ENCODE results near the gene IQCK.

The IQCK gene

DNA sequence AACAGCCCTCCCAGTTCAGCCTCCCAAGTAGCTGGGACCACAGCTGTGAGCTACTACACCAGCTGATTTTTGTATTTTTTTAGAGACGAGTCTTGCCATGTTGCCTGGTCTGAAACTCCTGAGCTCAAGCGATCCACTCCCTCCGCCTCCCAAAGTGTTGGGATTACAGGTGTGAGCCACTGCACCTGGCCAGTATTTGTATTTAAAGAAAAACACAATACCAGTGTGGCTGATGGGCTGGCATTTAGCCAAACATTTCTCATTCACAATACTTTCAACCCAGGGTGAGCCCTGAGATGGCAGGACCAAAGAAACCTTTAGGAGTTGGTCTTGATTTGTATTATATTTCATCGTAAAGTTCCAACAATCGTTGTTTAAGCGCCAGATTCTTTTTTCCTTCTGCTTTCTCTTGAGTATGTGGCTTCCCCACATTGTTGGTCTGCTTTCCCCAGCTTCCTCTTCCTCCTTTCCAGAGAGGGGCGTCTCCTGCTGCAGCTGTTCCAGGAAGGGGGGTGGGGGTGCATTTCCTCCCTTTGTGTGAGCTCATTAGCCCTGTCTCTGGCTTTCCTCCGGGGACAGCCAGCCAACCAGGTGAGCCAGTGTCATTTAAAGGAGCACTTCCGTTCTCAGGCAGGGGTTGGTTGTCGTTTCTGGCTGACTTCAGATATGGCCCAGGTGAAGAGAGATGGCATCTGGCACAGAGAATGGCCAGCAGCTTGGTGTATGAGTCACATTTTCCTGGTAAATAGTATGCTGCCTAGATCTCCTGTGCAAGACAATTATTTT, 86.7 kb downstream of the IQCK start:
- DNase-seq (ENCODE audit: low spot score) = peak; percentile 29

DNA sequence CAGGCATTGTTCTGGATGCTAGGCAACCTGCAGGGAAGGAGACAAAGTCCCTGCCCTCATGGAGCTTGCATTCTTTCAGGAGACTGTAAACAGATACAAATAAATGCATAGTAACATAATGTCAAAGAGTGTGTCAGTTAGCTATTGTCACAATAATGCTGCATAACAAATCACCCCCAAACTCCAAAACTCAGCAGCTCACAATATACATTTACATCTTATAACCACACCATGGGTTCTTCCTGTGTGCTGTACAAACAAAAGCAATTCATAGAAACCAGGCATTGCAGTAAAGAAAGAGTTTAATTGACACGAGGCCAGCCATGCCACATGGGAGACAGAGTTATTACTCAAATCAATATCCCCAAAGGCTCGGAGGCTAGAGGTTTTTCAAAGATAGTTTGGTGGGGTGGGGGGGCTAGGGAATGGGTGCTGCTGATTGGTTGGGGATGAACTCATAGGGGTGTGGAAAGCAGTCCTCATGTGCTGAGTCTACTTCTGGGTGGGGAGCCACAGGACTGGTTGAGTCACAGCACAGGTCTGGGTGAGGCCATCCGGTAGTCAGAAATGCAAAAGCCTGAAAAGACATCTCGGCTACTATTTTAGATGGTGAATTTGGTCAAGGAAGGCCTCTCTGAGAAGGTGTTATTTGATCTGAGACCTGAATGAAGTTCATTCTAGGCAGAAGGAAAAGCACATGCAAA, 87.5 kb downstream of the IQCK start:
- no peak for DNase-seq (ENCODE audit: low spot score)

DNA sequence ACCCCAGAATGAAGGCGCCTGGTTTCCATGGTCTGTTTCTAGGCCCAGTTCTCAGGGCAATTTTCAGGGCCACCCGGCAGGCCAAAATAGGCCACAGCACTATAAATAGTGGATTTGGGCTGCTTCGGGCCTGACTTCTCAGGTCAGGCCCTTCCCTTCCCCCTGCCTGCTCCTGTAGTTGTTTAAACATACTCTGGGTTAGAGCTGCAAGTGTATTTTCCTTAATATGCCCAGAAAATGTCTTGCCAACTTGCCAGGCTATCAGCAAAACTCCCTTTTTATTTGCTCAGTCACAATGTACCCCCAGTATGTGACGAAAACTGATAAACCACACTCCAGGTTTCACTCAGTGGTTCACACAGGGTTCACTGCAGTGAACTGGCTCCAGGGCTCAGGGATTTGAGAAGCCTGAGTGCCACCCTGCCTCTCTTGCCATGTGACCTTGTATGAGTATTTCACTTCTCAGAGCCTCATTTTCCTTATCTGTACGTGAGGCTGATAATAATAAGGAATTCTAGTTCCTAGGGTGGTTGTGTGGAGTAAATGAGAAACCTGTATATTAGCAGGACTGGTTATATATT, 90.1 kb downstream of the IQCK start:
- DNase-seq (ENCODE audit: low spot score) = peak; percentile 59

DNA sequence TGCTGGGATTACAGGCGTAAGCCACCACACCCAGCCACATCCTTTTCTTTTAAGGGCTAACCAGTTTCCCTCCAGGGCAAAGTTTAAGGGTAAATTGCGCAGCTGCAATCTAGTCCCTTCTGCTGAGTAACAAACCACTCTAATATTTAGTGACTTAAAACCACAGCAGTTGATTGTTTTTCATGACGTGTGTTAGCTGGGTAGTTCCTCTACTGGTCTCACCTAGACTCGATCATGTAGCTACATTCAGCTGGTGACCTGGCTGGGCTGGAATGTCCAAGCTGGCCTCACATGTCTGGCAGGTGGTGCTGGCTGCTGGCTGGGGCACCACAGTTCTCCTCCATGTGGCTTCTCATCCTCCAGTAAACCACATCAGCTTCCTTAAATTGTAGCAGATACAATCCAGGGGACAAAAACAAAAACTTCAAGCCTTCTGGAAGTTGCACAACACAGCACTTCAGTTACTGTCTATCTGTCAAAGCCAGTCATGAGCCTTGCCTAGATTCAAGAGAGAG, 91.1 kb downstream of the IQCK start:
- peak; percentile 35 for DNase-seq (ENCODE audit: low spot score)

DNA sequence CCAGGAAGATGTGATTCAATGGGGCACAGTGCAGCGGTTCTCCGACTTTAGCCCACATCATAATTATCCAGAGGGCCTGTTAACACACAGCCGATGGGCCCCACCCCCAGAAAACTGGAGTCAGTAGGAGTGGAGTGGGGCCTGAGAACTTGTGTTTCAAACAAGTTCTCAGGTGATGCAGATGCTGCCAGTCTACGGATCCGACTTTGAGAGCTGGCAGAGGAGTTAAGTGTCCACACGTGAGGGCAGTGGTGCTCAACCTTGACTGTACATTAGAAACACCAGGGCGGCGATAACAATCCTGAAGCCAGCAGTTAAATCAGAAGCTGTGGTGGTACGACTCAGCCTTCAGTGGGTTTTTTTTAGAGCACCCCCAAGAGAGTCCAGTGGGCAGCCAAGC, 91.6 kb downstream of the IQCK start:
- no peak for DNase-seq (ENCODE audit: low spot score)

DNA sequence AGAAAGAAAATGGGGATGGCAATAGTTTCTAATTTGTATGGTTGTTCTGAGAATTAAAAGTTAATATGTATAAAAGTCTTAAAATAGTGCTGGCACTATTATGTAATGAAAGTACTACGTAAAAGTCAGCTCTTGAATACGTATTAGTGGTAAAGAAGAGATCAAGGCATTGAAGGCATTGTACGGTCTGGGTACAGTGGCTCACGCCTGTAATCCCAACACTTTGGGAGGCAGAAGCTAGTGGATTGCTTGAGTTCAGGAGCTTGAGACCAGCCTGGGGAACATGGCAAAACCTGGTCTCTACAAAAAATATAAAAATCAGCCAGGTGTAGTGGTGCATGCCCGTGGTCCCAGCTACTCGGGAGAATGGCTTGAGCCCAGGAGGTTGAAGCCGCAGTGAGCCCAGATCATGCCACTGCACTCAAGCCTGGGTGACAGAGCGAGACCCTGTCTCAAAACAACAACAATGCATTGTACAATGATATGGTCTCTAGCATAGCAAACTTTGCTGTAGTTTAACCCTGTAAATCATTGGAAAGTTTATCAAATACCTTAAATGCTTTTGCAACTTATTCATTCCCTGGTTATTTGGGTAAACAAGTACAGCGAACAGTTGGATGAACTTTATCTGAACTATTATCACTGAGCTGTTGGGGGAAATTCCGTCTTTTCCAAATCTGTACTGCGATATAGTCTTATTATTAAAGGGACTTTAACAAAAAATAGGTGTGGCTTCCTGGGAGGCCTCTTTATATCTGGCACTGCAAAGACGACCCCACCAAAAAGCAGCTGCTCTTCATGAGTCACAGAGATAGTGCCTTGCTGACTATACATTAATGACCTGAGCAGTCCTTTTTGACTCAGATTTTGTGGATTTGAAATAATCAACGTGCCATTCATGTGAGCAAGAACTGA, 93.0 kb downstream of the IQCK start:
- DNase-seq (ENCODE audit: low spot score) = no peak

DNA sequence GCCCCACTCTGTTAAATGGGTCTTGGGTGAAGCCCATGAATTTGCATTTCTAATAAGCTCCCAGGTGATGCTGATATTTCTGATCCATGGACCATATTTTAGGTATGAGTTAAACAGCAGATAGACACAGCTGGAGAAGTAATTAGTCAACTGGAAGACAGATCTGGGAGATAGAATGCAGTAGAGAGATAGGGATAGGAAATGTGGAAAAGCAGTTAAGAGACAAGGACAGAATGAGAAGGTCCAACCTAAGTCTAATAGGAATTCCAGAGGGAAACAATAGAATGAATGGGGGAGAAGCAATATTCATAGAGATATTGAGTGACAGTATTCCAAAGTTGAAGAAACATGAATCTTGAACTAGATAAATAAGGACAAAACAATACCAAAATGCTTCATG, 94.9 kb downstream of the IQCK start:
- DNase-seq (ENCODE audit: low spot score) = no peak

DNA sequence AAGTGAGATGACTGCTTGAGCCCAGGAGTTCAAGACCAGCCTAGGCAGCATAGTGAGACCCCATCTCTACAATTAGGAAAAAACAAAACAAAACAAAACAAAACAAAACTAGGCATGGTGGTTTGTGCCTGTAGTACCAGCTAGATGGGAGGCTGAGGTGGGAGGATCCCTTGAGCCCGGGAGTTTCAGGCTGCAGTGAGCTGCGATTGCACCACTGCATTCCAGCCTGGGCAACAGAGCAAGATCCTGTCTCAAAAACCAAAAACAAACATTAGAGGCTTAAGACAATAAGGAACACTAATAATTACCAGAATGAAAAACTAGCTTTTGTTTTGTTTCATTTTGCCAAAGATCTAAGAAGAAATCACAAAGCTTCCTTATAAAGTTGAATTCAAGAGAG, 97.3 kb downstream of the IQCK start:
- no peak for DNase-seq (ENCODE audit: low spot score)

DNA sequence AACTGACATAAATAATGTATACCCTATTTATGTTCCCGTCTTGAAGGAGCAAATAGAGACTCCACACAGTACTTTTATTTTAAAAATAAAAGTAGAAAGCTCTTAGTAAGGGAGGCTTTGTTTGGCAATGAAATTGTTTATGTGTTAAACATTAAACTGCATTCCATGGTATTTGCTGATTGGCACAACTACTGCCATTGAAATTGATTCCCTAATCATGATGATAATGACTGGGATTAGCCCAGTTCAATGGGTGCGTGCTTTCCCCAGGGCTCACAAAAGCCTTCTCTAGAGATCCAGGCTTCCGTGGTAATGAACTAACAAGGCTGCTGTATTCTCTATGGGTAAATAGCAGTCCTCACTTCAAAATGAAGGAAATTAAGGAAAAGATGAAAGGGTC, 99.1 kb downstream of the IQCK start:
- no peak for DNase-seq (ENCODE audit: low spot score)

DNA sequence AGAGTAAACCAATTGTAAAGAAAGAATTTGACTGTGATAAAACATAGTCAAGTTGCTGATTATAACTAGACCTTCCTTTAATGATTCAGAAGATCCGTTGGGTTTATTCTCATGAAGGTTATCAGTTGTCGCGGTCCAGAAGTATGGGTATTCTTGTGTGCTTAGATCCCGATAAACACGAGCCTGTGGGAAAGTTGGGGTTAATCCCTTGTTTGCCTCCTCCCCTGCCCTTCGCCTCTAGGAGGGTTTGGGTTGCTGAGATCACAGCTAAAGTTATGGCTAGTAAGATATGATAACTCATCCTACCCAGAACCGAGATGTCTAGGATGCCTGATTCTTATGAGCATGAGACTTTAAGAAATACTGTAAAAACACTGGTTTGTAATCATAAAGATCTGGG, 99.8 kb downstream of the IQCK start:
- no peak for DNase-seq (ENCODE audit: low spot score)

DNA sequence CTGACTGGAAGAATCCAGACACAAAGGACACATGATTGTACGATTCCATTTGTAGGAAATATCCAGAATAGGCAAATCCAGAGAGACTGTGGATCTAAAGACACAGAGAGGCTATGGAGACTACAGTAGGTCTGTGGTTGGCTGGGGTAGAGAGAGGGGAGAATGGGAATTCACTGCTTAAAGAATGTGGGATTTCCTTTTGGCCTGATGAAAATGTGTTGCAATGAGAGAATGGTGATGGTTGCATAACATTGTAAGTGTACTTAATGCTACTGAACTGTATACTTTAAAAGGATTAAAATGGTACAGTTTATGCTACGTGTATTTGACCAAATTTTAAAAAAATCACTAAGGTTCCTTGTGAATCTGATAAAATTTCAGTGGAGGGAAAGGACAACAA, 104.5 kb downstream of the IQCK start:
- no peak for DNase-seq (ENCODE audit: low spot score)

DNA sequence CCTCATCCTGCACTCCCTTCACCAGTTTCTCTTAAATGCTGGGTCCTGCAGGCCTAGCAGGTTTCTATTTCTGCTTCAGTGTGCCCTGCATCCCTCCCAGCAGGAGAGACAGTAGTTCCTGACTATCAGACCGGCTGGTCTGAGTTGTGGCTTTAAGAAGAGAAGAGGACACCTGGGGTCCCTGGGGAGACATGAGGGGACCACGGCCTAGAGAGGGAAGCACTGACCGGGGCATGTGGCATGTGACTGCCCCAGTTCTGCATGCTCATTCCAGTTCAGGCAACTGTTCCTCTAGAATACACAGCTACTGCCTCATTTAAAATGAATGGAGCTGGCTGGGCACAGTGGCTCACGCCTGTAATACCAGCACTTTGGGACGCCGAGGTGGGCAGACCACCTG, 105.3 kb downstream of the IQCK start:
- no peak for DNase-seq (ENCODE audit: low spot score)

DNA sequence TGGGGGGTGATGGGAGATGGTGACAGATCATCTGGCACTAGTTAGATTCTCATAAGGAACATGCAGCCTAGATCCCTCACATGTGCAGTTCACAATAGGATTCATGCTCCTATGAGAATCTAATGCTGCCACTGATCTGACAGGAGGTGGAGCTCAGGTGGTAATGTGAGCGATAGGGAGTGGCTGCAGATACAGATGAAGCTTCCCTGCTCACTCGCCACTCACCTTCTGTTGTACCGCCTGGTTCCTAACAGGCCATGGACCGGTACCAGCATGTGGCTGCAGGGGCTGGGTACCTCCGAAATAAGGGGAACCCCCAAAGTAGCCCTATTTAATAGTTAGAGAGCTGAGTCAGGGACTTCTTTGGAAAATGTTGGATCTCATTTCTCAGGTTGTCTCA, 106.1 kb downstream of the IQCK start:
- DNase-seq (ENCODE audit: low spot score) = no peak

DNA sequence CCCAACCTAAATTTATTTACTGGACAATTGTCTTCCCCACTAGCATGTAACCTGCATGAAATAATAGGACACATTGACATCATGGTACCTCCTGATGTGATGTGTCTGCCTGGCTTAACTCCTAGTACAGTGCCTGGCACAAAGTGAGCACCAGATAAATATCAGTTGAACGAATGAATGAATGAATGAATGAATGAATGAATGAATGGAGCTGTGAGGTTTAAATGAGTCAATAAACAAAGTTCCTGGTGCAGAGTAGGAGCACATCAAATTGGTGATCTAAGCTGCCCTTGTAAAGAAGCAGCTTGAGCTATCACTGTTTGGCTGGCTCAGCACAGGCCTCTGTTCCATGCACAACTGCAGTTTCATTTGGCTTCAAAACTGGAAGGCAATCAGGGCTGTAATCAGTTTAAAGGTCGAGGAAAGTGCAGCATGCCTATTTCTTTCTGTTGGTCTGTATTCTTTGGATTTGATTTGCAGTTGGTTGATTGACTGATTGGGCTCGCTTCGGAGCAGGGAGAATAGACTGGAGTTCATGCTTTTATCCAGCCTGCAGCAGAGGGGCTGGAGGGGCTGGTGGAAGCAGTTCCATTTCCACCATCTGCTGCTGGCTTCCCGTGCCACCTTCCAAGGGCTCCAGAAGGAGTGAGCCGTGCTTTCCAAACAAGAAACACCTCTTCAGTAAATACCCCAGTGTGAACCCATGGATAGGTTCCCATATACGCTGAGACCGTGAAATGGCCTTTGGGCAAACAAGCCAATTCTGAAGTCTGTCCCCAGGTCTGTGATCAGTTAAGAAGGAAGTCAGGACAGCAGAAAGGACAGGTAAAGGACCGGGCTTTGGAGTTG, 112.0 kb downstream of the IQCK start:
- DNase-seq (ENCODE audit: low spot score) = no peak

DNA sequence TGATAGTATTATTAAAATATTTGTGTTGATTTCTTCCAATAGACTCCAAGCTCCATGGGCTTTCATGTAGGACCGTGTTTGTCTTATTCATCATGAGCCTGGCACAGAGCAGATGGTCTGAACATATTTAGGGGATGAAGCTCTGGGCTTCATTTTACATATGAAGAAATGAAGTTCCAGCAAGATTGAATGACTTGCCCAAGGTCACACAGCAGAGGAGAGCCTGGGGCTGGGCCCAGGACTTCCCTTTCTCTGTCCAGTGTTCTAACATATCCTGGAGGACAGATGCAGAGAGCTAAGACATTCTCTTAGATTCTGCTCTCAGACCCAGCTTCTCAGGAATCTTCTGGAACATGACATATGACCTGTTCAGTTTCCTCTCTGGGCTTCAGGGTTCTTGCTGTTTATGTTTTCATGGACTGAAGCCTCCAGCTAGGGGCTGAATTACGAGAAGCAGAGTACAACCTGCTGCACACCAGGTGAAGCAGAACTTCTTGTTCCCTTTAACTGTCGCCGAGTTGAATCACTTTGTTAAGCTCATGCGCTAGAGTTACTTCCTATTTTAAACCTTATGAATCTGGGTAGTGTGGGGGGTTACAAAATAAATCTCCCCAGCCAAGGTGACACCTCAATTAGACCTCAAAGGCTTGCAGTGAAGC, 113.0 kb downstream of the IQCK start:
- DNase-seq (ENCODE audit: low spot score) = no peak

DNA sequence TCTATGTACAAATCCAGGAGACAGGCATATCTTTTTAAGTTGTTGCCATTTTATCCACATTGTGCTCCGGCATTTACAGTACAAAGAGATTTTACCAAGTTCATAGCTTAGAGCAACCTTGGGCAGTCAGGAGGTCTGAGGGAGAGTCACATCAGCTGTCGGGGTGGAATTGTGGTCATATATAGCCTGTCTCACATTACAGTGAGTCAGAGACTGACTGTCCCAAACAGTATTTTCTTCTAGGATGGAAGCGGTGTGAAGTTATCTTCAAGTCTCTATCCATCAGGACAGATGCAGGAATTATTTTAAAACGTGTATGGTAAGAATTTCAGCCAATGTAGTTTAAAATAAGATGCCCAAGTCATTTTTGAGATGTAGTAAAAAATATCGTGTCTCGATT, 113.6 kb downstream of the IQCK start:
- no peak for DNase-seq (ENCODE audit: low spot score)

DNA sequence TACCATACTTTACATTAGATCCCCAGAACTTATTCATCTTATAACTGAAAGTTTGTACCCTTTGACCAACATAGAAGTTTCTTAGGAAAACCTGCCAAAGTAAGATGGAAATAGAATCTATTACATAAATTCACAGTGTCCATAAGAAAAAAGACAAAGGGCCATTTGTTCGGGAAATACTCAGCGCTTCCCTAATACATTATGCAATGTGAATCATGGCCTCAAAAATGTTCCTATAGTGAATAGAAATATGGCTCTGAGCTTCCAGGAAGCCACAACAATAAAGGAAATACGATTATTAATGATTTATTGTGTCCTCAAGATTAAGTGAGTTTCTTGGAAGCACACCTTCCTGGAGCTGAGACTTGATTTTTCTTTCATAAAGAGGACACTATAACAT, 115.1 kb downstream of the IQCK start:
- no peak for DNase-seq (ENCODE audit: low spot score)

DNA sequence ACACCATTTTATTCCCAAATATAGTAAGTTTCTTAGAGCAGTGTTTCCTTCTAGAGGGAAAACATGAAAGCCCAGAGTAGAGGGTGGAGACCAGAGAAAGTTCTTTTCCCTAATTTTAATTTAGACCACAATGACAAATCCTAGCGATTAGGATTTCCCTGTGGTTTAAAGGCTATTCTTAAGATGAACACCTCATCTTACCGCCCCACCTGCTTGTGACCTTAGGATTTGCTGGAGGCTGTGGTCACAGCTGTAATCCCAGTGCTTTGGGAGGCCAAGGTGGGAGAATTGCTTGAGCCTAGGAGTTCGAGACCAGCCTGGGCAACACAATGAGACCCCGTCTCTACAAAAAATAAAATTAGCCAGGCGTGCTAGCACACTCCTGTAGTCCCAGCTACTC, 115.5 kb downstream of the IQCK start:
- no peak for DNase-seq (ENCODE audit: low spot score)

DNA sequence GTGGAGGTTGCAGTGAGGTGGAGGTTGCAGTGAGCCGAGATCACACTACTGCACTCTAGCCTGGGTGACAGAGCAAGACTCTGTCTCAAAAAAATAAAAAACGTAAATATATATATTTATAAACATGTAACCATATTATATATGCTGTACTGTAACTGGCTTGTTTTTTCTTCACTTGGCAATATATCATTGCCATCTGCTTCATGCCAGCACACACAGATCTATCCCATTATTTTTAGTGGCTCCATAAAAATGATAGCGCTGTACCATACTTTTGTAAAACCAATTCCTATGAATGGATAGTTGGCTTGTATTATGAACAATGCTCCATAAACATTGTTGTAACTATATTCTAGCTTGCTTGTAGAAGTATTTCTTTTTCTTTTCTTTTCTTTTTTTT, 117.1 kb downstream of the IQCK start:
- DNase-seq (ENCODE audit: low spot score) = no peak

DNA sequence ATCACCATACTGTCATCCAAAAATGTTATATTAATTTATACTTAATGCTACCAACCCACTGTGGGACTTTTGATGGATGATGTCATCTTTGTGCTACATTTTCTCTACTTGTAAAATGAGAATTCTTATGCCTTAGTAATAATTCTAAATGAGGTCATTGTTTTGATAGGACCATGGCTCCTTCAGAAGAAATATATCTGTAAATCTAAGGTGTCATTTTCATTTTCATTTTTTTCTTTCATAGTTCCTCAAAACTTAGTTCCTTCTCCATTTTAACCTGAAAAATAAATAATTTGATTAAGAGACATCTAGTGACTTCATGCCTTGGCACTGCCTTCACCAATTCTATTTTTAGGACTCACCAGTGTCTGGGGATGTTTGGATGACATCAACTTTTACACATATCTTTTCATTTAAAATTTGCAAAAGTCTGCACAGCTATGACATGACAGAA, 117.9 kb downstream of the IQCK start:
- no peak for DNase-seq (ENCODE audit: low spot score)

Measured in Ammon's horn (tissue), 1 donor.